NCI-H1417 (cell line): ENCODE measurements around the gene SFI1.
A peak's percentile ranks its signal among the peaks of the same experiment; 100 is the strongest.
"Not testable (repeated sequence)": the region's sequence is repeated elsewhere in the genome, so short reads cannot be mapped to it uniquely, and the experiment has no call there.

Experiments
- DNase-seq, 3 experiments: peaks; one replicate each; lab custom pipeline; 2025; lab: John Stamatoyannopoulos, UW

The SFI1 gene

GRCh38 chr22:31588970-31589675, 92.8 kb downstream of the SFI1 start:
- no peak for DNase-seq

DNA sequence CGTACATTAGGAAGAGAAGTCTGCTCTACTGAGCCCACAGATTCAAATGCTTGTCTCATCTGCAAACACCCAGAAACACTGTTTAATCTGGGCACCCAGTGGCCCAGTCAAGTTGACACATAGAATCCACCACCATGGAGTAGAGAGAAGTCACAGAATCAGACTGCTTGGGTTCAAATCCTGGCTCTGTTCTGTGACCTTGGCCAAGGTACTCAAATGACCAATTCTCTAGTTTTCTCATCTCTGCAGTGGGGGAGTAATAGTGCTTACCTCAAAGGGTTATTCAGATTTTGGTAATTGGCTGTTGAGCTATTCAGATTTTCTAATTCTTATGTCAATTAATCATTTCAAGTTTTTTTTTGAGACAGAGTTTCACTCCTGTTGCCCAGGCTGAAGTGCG, 93.8 kb downstream of the SFI1 start:
- not testable (repeated sequence) for DNase-seq

- DNase-seq = no peak
Observed at GRCh38 chr22:31595271-31595670, 98.9 kb downstream of the SFI1 start.

DNA sequence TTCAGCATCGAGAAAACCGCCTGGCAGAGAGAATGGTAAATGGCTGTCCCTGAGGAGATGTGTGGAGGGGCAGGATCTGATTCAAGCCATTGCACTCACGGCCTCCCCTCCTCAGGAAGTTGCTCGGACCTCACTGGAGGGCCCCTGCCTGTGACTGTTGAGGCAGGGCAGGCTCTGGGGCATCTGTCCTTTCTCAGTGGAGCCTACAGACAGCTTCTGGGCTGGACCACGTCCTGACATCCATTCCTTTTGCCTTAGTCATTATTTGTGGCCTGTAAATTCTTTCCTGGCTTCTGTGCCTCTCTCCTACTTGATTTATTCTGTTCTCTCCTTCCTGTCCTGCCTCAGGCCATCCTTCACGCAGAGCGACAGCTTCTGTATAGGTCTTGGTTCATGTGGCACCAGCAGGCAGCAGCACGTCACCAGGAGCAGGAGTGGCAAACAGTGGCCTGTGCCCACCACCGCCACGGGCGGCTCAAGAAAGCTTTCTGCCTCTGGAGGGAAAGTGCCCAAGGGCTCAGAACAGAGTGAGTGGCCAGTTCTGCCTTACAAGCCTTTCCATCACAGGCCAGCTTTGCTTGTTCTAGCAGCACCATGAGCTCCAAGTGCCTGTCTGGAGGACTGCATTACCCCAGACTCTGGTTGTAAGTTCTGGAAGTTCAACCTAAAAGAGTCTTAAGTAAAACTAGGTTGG, 106.1 kb downstream of the SFI1 start:
- no peak for DNase-seq

GRCh38 chr22:31603081-31603525, 106.8 kb downstream of the SFI1 start:
- no peak for DNase-seq

GRCh38 chr22:31603574-31603973, 107.2 kb downstream of the SFI1 start:
- no peak for DNase-seq

DNA sequence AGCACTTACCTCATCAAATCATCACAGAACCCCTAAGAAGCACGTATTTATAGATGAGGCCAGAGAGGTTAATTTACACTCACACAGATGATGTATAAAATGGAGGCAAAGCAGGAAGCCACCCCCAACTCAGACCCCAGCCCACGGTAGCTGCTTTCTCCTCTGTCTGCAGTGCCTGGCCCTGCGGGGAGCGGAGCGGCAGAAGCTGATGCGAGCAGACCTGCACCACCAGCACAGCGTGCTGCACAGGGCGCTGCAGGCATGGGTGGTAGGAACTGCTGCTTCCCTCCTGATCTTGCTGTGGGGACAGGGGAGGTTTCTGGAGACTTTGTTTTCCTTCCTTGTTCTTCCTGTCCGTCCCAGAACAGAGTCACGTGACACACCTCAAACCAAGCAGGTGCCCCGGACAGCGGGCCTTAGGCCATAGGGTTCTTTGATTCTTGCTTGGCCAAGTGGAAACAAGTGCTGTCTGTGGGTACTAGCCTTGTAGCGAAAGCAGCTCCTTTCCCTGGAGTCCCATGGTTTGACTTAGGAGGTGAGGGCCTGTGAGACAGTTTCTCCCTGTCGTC, 107.9 kb downstream of the SFI1 start:
- no peak for DNase-seq

GRCh38 chr22:31604746-31605705, 108.7 kb downstream of the SFI1 start:
- DNase-seq = peak in 1 of 3 experiments; percentile 13

DNA sequence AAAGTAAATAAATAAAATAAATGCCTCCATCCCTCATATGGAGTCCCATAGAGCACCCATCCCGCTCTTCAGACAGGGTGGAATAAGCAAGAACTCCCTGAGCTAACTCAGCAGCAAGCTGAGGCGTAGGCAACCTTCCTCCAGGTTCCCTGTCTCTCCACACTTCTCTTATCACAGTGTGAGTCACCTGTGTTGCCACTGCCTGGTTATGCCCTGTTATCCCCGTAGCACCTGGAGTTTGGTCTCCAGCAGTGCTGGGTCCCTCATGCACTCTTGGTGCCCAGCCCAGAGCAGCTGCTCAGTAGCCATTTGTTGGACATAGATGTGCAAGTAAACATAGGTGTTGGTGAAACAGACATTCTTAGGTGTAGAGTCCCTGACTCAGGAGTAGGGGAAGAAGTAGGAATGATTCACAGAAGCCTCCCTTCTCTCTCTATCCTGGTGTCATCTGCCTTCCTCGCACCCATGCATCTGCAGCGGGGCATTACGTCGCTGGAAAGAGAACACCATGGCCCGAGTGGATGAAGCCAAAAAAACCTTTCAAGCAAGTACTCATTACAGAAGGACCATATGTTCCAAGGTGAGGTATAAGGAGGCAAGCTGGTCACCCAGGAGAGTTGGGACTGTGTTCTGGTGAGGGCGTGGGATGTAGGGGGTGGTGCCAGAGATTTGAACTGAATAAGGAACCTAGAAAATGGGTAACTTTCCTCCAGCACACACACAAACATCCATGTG, 109.7 kb downstream of the SFI1 start:
- no peak for DNase-seq

- DNase-seq = no peak
Observed at GRCh38 chr22:31607696-31608095, 111.4 kb downstream of the SFI1 start.

DNA sequence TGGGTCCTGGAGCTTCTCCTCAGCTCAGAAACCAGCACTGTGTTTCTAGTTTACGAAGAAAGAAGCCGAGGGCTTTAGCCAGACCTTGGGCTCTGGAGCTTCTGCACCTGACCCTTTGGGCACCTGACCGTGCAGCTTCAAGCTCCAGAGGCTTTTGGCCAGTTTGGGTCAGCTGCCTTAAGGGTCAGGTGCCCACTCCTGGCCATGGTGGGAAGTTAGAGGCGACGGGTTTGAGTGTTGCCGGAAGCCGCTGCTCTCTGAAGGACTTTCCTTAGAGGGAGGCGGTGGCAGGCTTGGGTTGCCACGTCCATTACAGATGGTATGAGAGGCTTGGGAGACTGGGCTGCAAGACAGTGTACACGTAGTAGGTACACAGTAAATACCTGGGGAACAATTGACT, 113.4 kb downstream of the SFI1 start:
- no peak for DNase-seq

DNA sequence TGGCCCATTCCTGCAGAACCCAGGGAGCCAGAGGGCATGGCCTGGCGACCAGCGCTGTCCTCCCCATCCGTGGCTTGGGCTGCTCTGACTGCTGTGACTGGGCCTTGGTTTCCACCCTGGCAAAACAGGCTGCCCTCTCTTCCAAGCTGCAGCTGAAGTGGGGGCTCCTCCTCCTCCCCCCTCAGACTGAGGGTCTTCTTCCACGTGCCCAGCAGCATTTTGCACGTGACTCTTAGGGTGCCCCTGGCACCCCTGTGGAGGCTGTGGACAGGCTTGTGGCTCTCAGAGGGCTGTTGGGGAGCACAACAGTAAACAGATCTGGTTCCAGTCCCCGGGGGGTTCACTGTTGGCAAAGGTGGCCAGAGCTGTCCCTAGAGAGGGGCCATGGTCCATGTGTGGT, 114.3 kb downstream of the SFI1 start:
- no peak for DNase-seq

- no peak for DNase-seq
Observed at GRCh38 chr22:31611061-31611760, 114.9 kb downstream of the SFI1 start.

DNA sequence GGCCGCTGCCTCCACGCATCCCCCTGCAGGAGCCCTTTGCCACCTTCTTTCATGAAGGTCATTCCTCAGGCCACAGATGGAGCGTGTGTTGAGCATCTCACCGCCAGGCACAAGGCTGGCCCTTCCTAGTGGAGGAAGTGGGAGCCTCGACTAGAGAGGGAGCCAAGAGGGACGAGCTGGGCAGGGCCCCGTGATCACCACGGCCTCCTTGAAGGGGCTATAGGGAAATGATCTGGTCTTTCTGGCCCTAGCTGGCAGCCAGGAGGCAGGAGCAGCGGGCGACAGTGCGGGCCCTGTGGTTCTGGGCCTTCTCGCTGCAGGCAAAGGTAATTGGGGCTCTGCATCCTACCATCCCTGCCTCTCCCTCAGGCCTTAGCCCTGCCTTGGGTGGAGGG, 116.6 kb downstream of the SFI1 start:
- no peak for DNase-seq

DNA sequence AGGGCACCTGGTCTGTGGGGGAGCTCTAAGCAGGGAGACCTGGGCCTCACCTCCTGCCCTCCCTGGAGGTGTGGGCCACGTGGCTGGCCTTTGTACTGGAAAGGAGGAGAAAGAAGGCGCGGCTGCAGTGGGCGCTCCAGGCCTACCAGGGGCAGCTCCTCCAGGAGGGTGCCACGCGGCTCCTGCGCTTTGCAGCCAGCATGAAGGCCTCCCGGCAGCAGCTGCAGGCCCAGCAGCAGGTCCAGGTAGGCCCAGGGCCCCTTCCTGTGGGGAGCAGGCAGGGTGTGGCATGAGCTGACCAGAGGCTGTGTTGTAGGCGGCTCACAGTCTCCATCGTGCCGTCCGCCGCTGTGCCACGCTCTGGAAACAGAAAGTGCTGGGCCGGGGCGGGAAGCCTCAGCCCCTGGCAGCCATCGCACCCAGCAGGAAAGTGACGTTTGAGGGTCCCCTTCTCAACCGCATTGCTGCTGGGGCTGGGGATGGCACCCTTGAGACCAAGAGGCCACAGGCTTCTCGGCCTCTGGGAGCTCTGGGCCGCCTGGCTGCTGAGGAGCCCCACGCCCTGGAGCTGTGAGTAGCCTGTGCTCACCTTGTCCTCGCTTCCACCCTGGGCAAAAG, 117.1 kb downstream of the SFI1 start:
- peak in 2 of 3 experiments; percentile 3 to 4 for DNase-seq

DNA sequence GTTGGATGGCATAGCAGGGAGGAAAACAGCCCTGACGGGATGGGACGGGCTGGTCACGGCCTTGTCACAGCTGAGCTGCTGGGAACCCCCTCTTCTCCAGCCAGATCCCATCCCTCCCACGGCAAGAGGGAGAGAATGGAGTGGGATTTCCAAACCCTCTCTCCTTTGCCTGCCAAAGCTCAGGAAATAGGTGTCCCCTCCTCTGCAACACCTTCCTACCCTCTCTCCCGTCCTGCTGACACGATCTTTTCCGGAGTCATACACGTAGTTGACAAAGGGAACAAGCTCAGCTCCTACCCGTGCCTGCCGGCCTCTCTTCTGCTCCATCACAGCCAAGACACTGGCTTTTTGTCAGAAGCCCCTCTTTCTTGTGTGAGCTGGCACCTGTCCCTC, 117.6 kb downstream of the SFI1 start:
- no peak for DNase-seq

GRCh38 chr22:31614781-31615490, 118.6 kb downstream of the SFI1 start:
- DNase-seq = no peak

GRCh38 chr22:31615491-31615860, 119.1 kb downstream of the SFI1 start:
- no peak for DNase-seq

DNA sequence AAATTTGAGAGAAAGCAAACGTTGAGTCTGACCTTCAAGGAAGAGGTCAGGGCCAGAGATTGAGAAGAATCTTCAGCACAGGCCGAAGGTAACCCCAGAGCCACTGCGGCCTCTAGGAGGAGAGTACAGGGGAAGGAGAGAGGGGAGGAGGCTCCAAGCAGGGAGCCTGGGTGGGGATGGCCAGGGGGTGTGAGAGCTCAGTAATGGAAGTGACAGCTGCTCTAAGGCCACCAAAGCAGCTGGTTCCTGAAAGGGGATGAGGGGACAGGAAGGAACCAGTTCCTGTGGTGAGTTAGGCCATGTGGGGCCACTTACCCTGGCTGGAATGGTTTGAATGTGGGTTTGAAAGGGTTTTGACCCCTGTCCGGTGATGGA, 119.6 kb downstream of the SFI1 start:
- DNase-seq = peak in 1 of 3 experiments; percentile 3
